Measurements from ENCODE around the gene FBXO48. TPM values are rescaled to one million over a fixed set of nuclear protein-coding genes. Genes with fewer than 3 reads are reported as not detected.

Gene FBXO48
- total RNA-seq, 1 donor from 2014 or later: 0.20 TPM

GRCh38 chr2:68414876-68415275, 52.2 kb downstream of the FBXO48 start:
- peak in 1 of 2 donors; percentile 11 for DNase-seq (ENCODE audit: low read depth in 2 of 2)

- no peak for DNase-seq (ENCODE audit: low read depth in 2 of 2)
Measured at GRCh38 chr2:68414452-68414851, 52.6 kb downstream of the FBXO48 start.

GRCh38 chr2:68413466-68413865, 53.6 kb downstream of the FBXO48 start:
- DNase-seq (ENCODE audit: low read depth in 2 of 2): no peak

- no peak for DNase-seq (ENCODE audit: low read depth in 2 of 2)
Measured at GRCh38 chr2:68412127-68412819, 54.8 kb downstream of the FBXO48 start.

GRCh38 chr2:68411397-68412126, 55.5 kb downstream of the FBXO48 start:
- DNase-seq (ENCODE audit: low read depth in 2 of 2): no peak

Other genes with a start within 250 kb of the FBXO48 start
- 15.7 and 18.3 TPM in 2 replicates for gene PPP3R1, start 214.8 kb downstream of the FBXO48 start, total RNA-seq
- 36.9 and 39.9 TPM in 2 replicates for gene CNRIP1, start 147.3 kb downstream of the FBXO48 start, total RNA-seq
- under 0.01 TPM in 2 replicates for gene PLEK, start 102.0 kb downstream of the FBXO48 start, total RNA-seq
- gene APLF, start 291 bp upstream of the FBXO48 start, total RNA-seq: 3.3 and 13.3 TPM in 2 replicates
- not detected in 2 replicates for gene PROKR1, start 176.3 kb upstream of the FBXO48 start, total RNA-seq